B cell (primary cell): Measurements from ENCODE around the gene TPSG1. TPM values are rescaled to one million over a fixed set of nuclear protein-coding genes. Genes with fewer than 3 reads are reported as not detected.

Experiments used
- ATAC-seq: fragments of 200-7000 bp; cut with Tn5 transposase; one replicate; pipeline ENCODE4 v1.10.0; 2021; ENCODE audit warnings: low read depth, mild to moderate bottlenecking, moderate number of reproducible peaks, moderate library complexity
- CTCF ChIA-PET: fragments of 350-600 bp; sonication (Branson Sonifier 250); formaldehyde crosslinking; loops from one replicate; lab custom pipeline; 2021; ENCODE audit warnings: antibody characterized with exemption, inconsistent platforms; lab: Charles Lee
- POLR2A ChIA-PET: fragments of 350-600 bp; sonication (Branson Sonifier 250); formaldehyde crosslinking; loops from one replicate; lab custom pipeline; 2021; ENCODE audit warnings: antibody characterized with exemption; lab: Charles Lee
- DNase-seq: peaks from one replicate; pipeline ENCODE4 v3.0.0; 2013
- H2AFZ ChIP-seq: 2 replicates; pipeline ENCODE4 v1.6.1; 2012; ENCODE audit warnings: mild to moderate bottlenecking, low read depth, low read length; ENCODE audit not compliant: insufficient read depth, poor library complexity, severe bottlenecking
- H3K27ac ChIP-seq, 2 donors: 1 replicate in 1 of 2; 2 replicates in 1 of 2; pipeline ENCODE4 v1.5.1; 2012 to 2013; ENCODE audit warnings: low read length in 2 of 2, mild to moderate bottlenecking in 2 of 2, moderate library complexity in 1 of 2
- H3K27me3 ChIP-seq, 4 experiments: fragments of 200-600 bp in 1 of 4; sonication (generic) in 1 of 4; replicated peaks in 1 of 4; 1 replicate in 2 of 4; 2 replicates in 2 of 4; pipeline versions ENCODE4 v1.6.1 to v1.7.0; 2013 to 2016; ENCODE audit warnings: low read length in 3 of 4, mild to moderate bottlenecking in 2 of 4, mixed read lengths in 1 of 4, moderate library complexity in 1 of 4; ENCODE audit not compliant: insufficient read depth in 4 of 4, control insufficient read depth in 3 of 4; ENCODE audit errors: control extremely low read depth in 1 of 4
- H3K36me3 ChIP-seq, 2 experiments: replicated peaks in 1 of 2; 1 replicate in 1 of 2; 2 replicates in 1 of 2; pipeline versions ENCODE4 v1.6.1 to v1.7.1; 2013; ENCODE audit warnings: low read length in 1 of 2; ENCODE audit not compliant: insufficient read depth in 2 of 2, control insufficient read depth in 1 of 2; ENCODE audit errors: control extremely low read depth in 1 of 2, extremely low read depth in 1 of 2
- H3K4me1 ChIP-seq, 2 donors: fragments of 200-600 bp in 1 of 2; sonication (generic) in 1 of 2; 1 replicate in 1 of 2; 2 replicates in 1 of 2; pipeline versions ENCODE4 v1.5.1 to v1.6.1; 2013 to 2017; ENCODE audit warnings: low read length in 2 of 2; ENCODE audit not compliant: control insufficient read depth in 2 of 2, insufficient read depth in 2 of 2
- H3K4me2 ChIP-seq: replicated peaks from 2 replicates; pipeline ENCODE3; 2012; ENCODE audit warnings: mild to moderate bottlenecking, low read depth, low read length; ENCODE audit not compliant: poor library complexity, severe bottlenecking
- H3K4me3 ChIP-seq, 5 experiments: fragments of 200-600 bp in 1 of 5; sonication (generic) in 1 of 5; 1 replicate in 3 of 5; 2 replicates in 2 of 5; pipeline versions ENCODE4 v1.5.1 to v1.7.0; 2011 to 2016; ENCODE audit warnings: low read length in 4 of 5, mild to moderate bottlenecking in 4 of 5, low read depth in 2 of 5, control low read depth in 1 of 5, moderate library complexity in 1 of 5; ENCODE audit not compliant: insufficient read depth in 1 of 5; ENCODE audit errors: control extremely low read depth in 1 of 5, extremely low read depth in 1 of 5
- H3K79me2 ChIP-seq: fragments of 200-600 bp; sonication (generic); one replicate; pipeline ENCODE4 v1.6.0; 2016; ENCODE audit warnings: low read length; ENCODE audit not compliant: control insufficient read depth, insufficient read depth
- H3K9ac ChIP-seq: fragments of 200-600 bp; sonication (generic); 2 replicates; pipeline ENCODE4 v1.6.1; 2017; ENCODE audit warnings: mild to moderate bottlenecking, low read length, moderate library complexity
- H3K9me3 ChIP-seq, 3 donors: one replicate each; pipeline versions ENCODE4 v1.6.1 to v1.7.1; 2013; ENCODE audit warnings: low read length in 2 of 3; ENCODE audit not compliant: control insufficient read depth in 2 of 3, insufficient read depth in 1 of 3; ENCODE audit errors: control extremely low read depth in 1 of 3
- H4K20me1 ChIP-seq: 2 replicates; pipeline ENCODE4 v1.6.0; 2012; ENCODE audit warnings: mild to moderate bottlenecking, low read length; ENCODE audit not compliant: insufficient read depth, control insufficient read depth, poor library complexity, severe bottlenecking
- H3K27ac Mint-ChIP-seq: one replicate; pipeline ENCODE4 v1.8.0; 2021; ENCODE audit warnings: mixed read lengths
- H3K27me3 Mint-ChIP-seq: one replicate; pipeline ENCODE4 v1.8.0; 2021; ENCODE audit warnings: mixed read lengths
- H3K4me1 Mint-ChIP-seq: one replicate; pipeline ENCODE4 v1.8.0; 2021; ENCODE audit warnings: mixed read lengths
- H3K4me3 Mint-ChIP-seq: one replicate; pipeline ENCODE4 v1.8.0; 2021; ENCODE audit warnings: mixed read lengths
- H3K9me3 Mint-ChIP-seq: one replicate; pipeline ENCODE4 v1.8.0; 2022; ENCODE audit warnings: mixed read lengths; ENCODE audit not compliant: insufficient read depth
- EZH2 ChIP-seq: IDR thresholded peaks from 2 replicates; pipeline ENCODE4 v1.6.1; 2012; ENCODE audit warnings: borderline replicate concordance, low read depth, mild to moderate bottlenecking, moderate library complexity, low read length; ENCODE audit not compliant: insufficient read depth, poor library complexity, severe bottlenecking
- WGBS: methylation state at CpG from one replicate; pipeline ENCODE4 v1.1.5; 2013; ENCODE audit warnings: missing lambda C conversion rate; ENCODE audit not compliant: insufficient coverage; 5-methylcytosine and 5-hydroxymethylcytosine counted together
- intact Hi-C: fragments of 100-400 bp; cut with micrococcal nuclease; formaldehyde crosslinking; loops from one replicate; pipeline ENCODE4 v1.10.0; 2022
- polyA plus RNA-seq: library from polyadenylated mRNA; depleted of rRNA; stranded (reverse); fragments of >200 nt; gene quantifications from 2 replicates; pipeline ENCODE4 v1.2.3, GENCODE V29; 2012
- total RNA-seq, 2 donors: library from RNA; stranded (reverse); fragments of 120-200 nt in 1 of 2; gene quantifications; 1 replicate in 1 of 2; 2 replicates in 1 of 2; pipeline versions ENCODE4 v1.2.3 to v1.2.4, GENCODE V29; 2013 to 2022
- TF ChIP-seq, protein P1 (sequence below): fragments of 200-600 bp; IDR thresholded peaks from one replicate; pipeline ENCODE4 v1.8.0; 2022; ENCODE audit warnings: antibody characterized with exemption, mild to moderate bottlenecking

TPSG1 gene
- total and polyA plus RNA-seq, 2 donors (not counting 1 experiment from before 2014, with no cell fraction given), result not detected

GRCh38 chr16:1222553-1223354 is 2.3 kb downstream of the TPSG1 start:
- intact Hi-C loops, result no loop called here
- Mint-ChIP-seq H3K9me3 (no peaks in the 10 kb centered on the region), H3K4me1 (no peaks in the 10 kb centered on the region), H3K27ac (no peak overlapping the region), H3K4me3 (no peak overlapping the region), H3K27me3 (no peaks in the 10 kb centered on the region)
- H3K9ac ChIP-seq, result no peak overlapping the region
- no peaks in the 10 kb centered on the region for H3K27me3 ChIP-seq
- no peaks in the 10 kb centered on the region for H3K36me3 ChIP-seq
- H3K79me2 ChIP-seq, result no peaks in the 10 kb centered on the region
- no peak for DNase-seq
- TF ChIP-seq, protein P1, sequence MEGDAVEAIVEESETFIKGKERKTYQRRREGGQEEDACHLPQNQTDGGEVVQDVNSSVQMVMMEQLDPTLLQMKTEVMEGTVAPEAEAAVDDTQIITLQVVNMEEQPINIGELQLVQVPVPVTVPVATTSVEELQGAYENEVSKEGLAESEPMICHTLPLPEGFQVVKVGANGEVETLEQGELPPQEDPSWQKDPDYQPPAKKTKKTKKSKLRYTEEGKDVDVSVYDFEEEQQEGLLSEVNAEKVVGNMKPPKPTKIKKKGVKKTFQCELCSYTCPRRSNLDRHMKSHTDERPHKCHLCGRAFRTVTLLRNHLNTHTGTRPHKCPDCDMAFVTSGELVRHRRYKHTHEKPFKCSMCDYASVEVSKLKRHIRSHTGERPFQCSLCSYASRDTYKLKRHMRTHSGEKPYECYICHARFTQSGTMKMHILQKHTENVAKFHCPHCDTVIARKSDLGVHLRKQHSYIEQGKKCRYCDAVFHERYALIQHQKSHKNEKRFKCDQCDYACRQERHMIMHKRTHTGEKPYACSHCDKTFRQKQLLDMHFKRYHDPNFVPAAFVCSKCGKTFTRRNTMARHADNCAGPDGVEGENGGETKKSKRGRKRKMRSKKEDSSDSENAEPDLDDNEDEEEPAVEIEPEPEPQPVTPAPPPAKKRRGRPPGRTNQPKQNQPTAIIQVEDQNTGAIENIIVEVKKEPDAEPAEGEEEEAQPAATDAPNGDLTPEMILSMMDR, result no peak
- TF ChIP-seq EZH2, result no peak
- no peaks in the 10 kb centered on the region for H3K9me3 ChIP-seq
- ChIA-PET CTCF (no interaction called here), POLR2A (no interaction called here)
- no peak for ATAC-seq
- H2AFZ ChIP-seq, result no peak overlapping the region
- H3K4me2 ChIP-seq, result no peak overlapping the region
- H3K4me3 ChIP-seq, result no peak overlapping the region
- WGBS, result 82% methylated on average over 24 of the region's 25 CpGs
- H3K4me1 ChIP-seq, result no peaks in the 10 kb centered on the region
- H3K27ac ChIP-seq, result no peak overlapping the region
- no peaks in the 10 kb centered on the region for H4K20me1 ChIP-seq
